Immature natural killer cell (primary cell): Measurements from ENCODE around the gene IFIH1. TPM values are rescaled to one million over a fixed set of nuclear protein-coding genes. Genes with fewer than 3 reads are reported as not detected.
A peak's percentile ranks its signal among the peaks of the same experiment; 100 is the strongest.

Experiments
- DNase-seq, 3 donors: peaks; one replicate each; pipeline ENCODE4 v3.0.0; 2022; ENCODE audit warnings: mixed read lengths in 1 of 3
- H3K27ac Mint-ChIP-seq, 6 donors: one replicate each; pipeline ENCODE4 v1.8.0; 2020; ENCODE audit warnings: mixed read lengths in 6 of 6, mild to moderate bottlenecking in 5 of 6, inconsistent platforms in 4 of 6, moderate library complexity in 3 of 6
- H3K27me3 Mint-ChIP-seq, 3 donors: one replicate each; pipeline ENCODE4 v1.8.0; 2020 to 2021; ENCODE audit warnings: low read depth in 3 of 3, mild to moderate bottlenecking in 3 of 3, mixed read lengths in 3 of 3, moderate library complexity in 3 of 3, inconsistent platforms in 1 of 3
- H3K36me3 Mint-ChIP-seq, 3 donors: one replicate each; pipeline ENCODE4 v1.8.0; 2020; ENCODE audit warnings: mixed read lengths in 3 of 3, inconsistent platforms in 2 of 3, mild to moderate bottlenecking in 2 of 3
- H3K4me1 Mint-ChIP-seq, 2 donors: one replicate each; pipeline ENCODE4 v1.8.0; 2020; ENCODE audit warnings: inconsistent platforms in 2 of 2, mild to moderate bottlenecking in 2 of 2, mixed read lengths in 2 of 2, moderate library complexity in 1 of 2
- H3K4me3 Mint-ChIP-seq, 5 donors: one replicate each; pipeline ENCODE4 v1.8.0; 2020; ENCODE audit warnings: mild to moderate bottlenecking in 5 of 5, mixed read lengths in 5 of 5, inconsistent platforms in 3 of 5, moderate library complexity in 3 of 5
- H3K9me3 Mint-ChIP-seq, 6 donors: one replicate each; pipeline ENCODE4 v1.8.0; 2020; ENCODE audit warnings: mild to moderate bottlenecking in 6 of 6, mixed read lengths in 6 of 6, inconsistent platforms in 4 of 6, moderate library complexity in 3 of 6
- polyA plus RNA-seq, 3 donors: library from polyadenylated mRNA; unstranded; fragments of 300-500 nt; fragmentation: Illumina TruSeq; gene quantifications; one replicate each; pipeline ENCODE4 v1.2.3, GENCODE V29; 2021

The IFIH1 gene
- polyA plus RNA-seq, 3 donors from 2014 or later, result 7.2 to 16.8 (median 9.8) TPM

DNA sequence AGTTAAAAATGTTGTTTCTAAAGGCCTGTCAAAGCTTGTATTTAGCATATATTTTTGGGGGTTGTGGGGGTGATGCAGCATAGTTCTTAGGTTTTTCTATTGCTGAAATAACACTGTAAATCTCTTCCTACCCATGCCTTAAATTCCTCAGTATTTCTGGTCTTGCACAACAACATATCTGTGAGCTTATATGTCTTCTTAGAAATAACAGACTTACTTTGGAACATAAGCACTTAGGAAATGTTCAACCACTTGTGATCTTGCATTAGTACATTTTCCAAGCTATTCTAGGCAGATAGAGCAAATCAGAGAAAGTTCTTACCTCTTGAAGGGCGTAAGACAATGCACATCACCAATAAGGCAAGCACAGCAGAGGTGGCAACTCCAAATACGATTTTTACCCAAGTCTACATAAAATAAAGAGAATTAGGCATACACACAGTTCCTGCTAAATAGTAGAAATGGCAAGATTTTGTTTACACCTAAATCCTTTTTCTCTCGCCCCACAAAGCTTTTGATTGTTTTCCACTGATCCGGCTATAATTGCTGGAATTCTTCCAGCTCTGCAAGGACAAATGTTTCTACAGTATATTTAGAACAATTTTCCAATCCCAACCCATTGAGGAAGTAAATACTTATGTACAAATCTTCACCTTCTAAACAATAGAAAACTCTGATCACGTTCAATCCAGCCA lies 75.8 kb downstream of the IFIH1 start:
- no peak for DNase-seq
- Mint-ChIP-seq H3K9me3 (no peaks in the 10 kb centered on the region), H3K4me1 (no peaks in the 10 kb centered on the region), H3K36me3 (no peaks in the 10 kb centered on the region), H3K27me3 (peaks cover 0 to 9% (median 2%) of the 10 kb centered on the region in 3 donors), H3K4me3 (no peak overlapping the region), H3K27ac (no peak overlapping the region)

DNA sequence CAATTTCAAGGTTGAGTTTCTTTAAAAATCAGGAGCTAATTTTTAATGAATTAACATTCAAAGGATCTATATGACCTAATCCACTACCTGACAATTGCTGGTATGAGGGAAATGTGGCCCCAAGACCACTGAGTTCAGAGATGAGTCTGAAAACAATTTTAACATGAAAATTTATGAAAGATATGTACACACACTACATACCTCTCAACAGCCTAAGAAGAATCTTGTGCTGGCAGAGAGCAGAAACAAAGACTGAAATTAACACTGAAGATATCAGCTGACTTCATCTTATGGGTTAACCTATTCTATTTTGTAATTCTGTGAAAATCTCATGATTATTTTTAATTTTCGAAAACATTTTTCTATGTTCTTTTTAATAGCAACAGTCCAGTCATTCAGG lies 76.9 kb downstream of the IFIH1 start:
- Mint-ChIP-seq H3K27me3 (peaks cover 0 to 9% (median 2%) of the 10 kb centered on the region in 3 donors), H3K4me1 (no peaks in the 10 kb centered on the region)

GRCh38 chr2:162234620-162235462 lies 83.6 kb downstream of the IFIH1 start:
- Mint-ChIP-seq H3K4me3 (no peak overlapping the region), H3K27ac (no peak overlapping the region), H3K9me3 (no peaks in the 10 kb centered on the region), H3K36me3 (no peaks in the 10 kb centered on the region), H3K4me1 (no peaks in the 10 kb centered on the region), H3K27me3 (peaks cover 4 to 6% (median 5%) of the 10 kb centered on the region in 3 donors)
- no peak for DNase-seq

More for the DNA sequence above, 76.9 kb downstream of the IFIH1 start:
- Mint-ChIP-seq H3K36me3 (no peaks in the 10 kb centered on the region), H3K27ac (no peak overlapping the region), H3K4me3 (no peak overlapping the region), H3K9me3 (no peaks in the 10 kb centered on the region)
- DNase-seq, result no peak

GRCh38 chr2:162233197-162233596 lies 85.3 kb downstream of the IFIH1 start:
- H3K36me3 Mint-ChIP-seq, result no peaks in the 10 kb centered on the region
- H3K9me3 Mint-ChIP-seq, result no peaks in the 10 kb centered on the region
- H3K4me3 Mint-ChIP-seq, result no peak overlapping the region
- peaks cover 4 to 5% (median 5%) of the 10 kb centered on the region in 3 donors for H3K27me3 Mint-ChIP-seq
- DNase-seq, result no peak
- H3K4me1 Mint-ChIP-seq, result no peaks in the 10 kb centered on the region
- no peak overlapping the region for H3K27ac Mint-ChIP-seq

DNA sequence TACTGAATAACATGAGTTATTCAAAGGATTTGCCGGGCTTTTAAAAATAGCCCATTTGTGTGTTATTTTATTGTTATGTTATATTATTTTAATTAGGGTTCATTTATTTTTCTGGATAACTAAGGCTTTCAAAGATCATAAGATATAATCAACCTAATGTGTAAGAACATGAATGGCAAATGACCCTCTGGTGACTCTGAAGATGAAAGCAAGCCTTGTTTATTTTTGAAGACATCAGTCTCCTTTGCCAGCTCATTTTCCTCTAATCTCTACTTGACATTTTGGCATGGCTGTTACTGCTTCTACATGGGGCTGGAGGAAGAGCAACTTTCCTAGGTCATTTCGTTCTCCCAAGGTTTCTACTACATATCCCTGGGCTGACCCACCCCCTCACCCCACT lies 85.8 kb downstream of the IFIH1 start:
- Mint-ChIP-seq H3K9me3 (no peaks in the 10 kb centered on the region), H3K36me3 (no peaks in the 10 kb centered on the region), H3K4me3 (no peak overlapping the region), H3K4me1 (no peaks in the 10 kb centered on the region), H3K27me3 (peaks cover 4 to 7% (median 5%) of the 10 kb centered on the region in 3 donors), H3K27ac (no peak overlapping the region)
- no peak for DNase-seq

DNA sequence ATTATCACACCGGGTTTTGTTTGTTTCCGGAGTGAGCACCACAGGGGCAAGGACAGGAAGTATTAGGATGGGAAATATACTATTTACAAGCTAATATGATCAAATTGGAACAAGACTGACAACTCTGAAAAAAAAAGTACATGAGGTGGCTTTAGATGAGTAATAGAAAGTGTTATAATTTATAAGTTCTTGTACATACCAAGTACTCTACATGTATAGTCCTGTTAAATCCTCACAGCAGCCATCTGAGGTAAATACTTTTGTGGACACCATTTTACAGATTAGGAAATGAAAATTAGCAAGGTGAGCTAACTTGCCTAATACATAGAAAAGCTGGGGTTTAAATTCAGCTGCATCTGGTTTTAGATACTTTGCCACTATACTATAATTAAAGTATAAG lies 86.5 kb downstream of the IFIH1 start:
- no peak for DNase-seq
- Mint-ChIP-seq H3K4me3 (no peak overlapping the region), H3K4me1 (no peaks in the 10 kb centered on the region), H3K9me3 (no peaks in the 10 kb centered on the region), H3K27ac (no peak overlapping the region), H3K27me3 (peaks cover 4 to 7% (median 5%) of the 10 kb centered on the region in 3 donors), H3K36me3 (no peaks in the 10 kb centered on the region)

DNA sequence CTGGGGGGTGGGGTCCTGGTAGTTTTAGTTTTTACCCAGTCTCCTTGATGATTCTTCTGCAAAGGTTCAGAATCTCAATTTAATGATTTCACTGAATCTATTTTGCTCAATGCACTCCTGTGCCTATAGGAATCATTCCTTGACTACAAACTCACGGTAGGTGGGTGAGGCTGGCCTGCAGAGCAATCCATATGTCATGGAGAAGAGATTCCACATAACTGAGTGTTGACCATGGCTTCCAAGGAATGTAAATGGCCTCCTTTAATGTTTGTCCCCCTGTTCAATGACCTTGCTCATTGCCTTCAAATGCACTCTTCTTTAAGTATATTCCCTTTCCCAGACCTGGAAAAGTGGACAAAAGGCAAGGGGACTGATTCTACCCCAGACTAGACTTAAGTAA lies 87.7 kb downstream of the IFIH1 start:
- DNase-seq, result no peak
- Mint-ChIP-seq H3K27ac (no peak overlapping the region), H3K9me3 (no peaks in the 10 kb centered on the region), H3K36me3 (no peaks in the 10 kb centered on the region), H3K4me3 (no peak overlapping the region), H3K4me1 (no peaks in the 10 kb centered on the region), H3K27me3 (peaks cover 4 to 7% (median 5%) of the 10 kb centered on the region in 3 donors)

GRCh38 chr2:162226836-162227235 lies 91.6 kb downstream of the IFIH1 start:
- H3K27me3 Mint-ChIP-seq, result peaks cover 2 to 6% (median 5%) of the 10 kb centered on the region in 3 donors
- no peak for DNase-seq
- H3K4me3 Mint-ChIP-seq, result no peak overlapping the region
- H3K27ac Mint-ChIP-seq, result no peak overlapping the region
- H3K36me3 Mint-ChIP-seq, result no peaks in the 10 kb centered on the region
- no peaks in the 10 kb centered on the region for H3K9me3 Mint-ChIP-seq
- H3K4me1 Mint-ChIP-seq, result no peaks in the 10 kb centered on the region

GRCh38 chr2:162221064-162221463 lies 97.4 kb downstream of the IFIH1 start:
- Mint-ChIP-seq H3K9me3 (no peaks in the 10 kb centered on the region), H3K4me1 (no peaks in the 10 kb centered on the region), H3K4me3 (no peak overlapping the region), H3K27me3 (peaks cover 2 to 7% (median 3%) of the 10 kb centered on the region in 3 donors), H3K27ac (no peak overlapping the region), H3K36me3 (no peaks in the 10 kb centered on the region)
- peak; percentile 30 to 54 (median 38) for DNase-seq

GRCh38 chr2:162220368-162220767 lies 98.1 kb downstream of the IFIH1 start:
- Mint-ChIP-seq H3K9me3 (no peaks in the 10 kb centered on the region), H3K4me1 (no peaks in the 10 kb centered on the region), H3K4me3 (no peak overlapping the region), H3K27me3 (peaks cover 2 to 7% (median 3%) of the 10 kb centered on the region in 3 donors), H3K36me3 (no peaks in the 10 kb centered on the region), H3K27ac (no peak overlapping the region)
- DNase-seq, result no peak

- Mint-ChIP-seq H3K9me3 (no peaks in the 10 kb centered on the region), H3K27me3 (peaks cover 2 to 7% (median 3%) of the 10 kb centered on the region in 3 donors), H3K36me3 (no peaks in the 10 kb centered on the region), H3K4me3 (no peak overlapping the region), H3K4me1 (no peaks in the 10 kb centered on the region), H3K27ac (no peak overlapping the region)
- no peak for DNase-seq
Measured at GRCh38 chr2:162219426-162219825, 99.1 kb downstream of the IFIH1 start.

GRCh38 chr2:162217598-162217997 lies 100.9 kb downstream of the IFIH1 start:
- Mint-ChIP-seq H3K27me3 (peaks cover 3 to 7% (median 4%) of the 10 kb centered on the region in 3 donors), H3K9me3 (no peaks in the 10 kb centered on the region), H3K27ac (no peak overlapping the region), H3K4me1 (no peaks in the 10 kb centered on the region), H3K36me3 (no peaks in the 10 kb centered on the region), H3K4me3 (no peak overlapping the region)
- DNase-seq, result no peak
